HepG2 (cell line): ENCODE measurements around the gene CMPK1. TPM values are rescaled to one million over a fixed set of nuclear protein-coding genes. Genes with fewer than 3 reads are reported as not detected.
A peak's percentile ranks its signal among the peaks of the same experiment; 100 is the strongest.

Source experiments
- ATAC-seq: fragments of 200-7000 bp; cut with Tn5 transposase; 3 replicates; pipeline ENCODE4 v1.9.1; 2020; ENCODE audit warnings: mild to moderate bottlenecking, moderate library complexity
- BruUV-seq: library from RNA; stranded (reverse); fragments of 400-500 nt; replicated peaks from 2 replicates; lab custom pipeline; 2021; lab: Mats Ljungman, UMichigan
- CTCF ChIA-PET: fragments of 300-600 bp; formaldehyde crosslinking; extraction: SDS; loops from one replicate; lab custom pipeline; 2021; ENCODE audit warnings: low total read pairs, inconsistent platforms, low intra/inter-chr PET ratio; lab: Yijun Ruan, JAX
- POLR2A ChIA-PET: fragments of 350-600 bp; sonication (Branson Sonifier 250); formaldehyde crosslinking; loops from one replicate; lab custom pipeline; 2020; ENCODE audit warnings: antibody characterized with exemption, inconsistent platforms; lab: Yijun Ruan, JAX
- DNase-seq: peaks from one replicate; pipeline ENCODE4 v3.0.0-alpha.2; 2015; ENCODE audit warnings: low spot score
- FAIRE-seq: peaks from 3 replicates; lab custom pipeline; 2011; peaks lifted over from hg19 to GRCh38; lab: Jason Lieb, UNC
- H2AFZ ChIP-seq: one replicate; pipeline ENCODE4 v1.6.1; 2011; ENCODE audit warnings: low read length, inconsistent platforms
- H3K27ac ChIP-seq: fragments of 300-600 bp; 3 replicates; pipeline ENCODE4 v1.8.0; 2011; ENCODE audit warnings: mixed run types, mild to moderate bottlenecking, mixed read lengths, low read length, inconsistent platforms; ENCODE audit not compliant: insufficient read depth; ENCODE audit errors: extremely low read length
- H3K27me3 ChIP-seq, 2 experiments: fragments of 200-600 bp in 1 of 2; 2 replicates in 1 of 2; 3 replicates in 1 of 2; pipeline versions ENCODE4 v1.6.0 to v1.8.0; 2011; ENCODE audit warnings: low read length in 2 of 2, mild to moderate bottlenecking in 2 of 2, moderate library complexity in 2 of 2, inconsistent platforms in 1 of 2; ENCODE audit not compliant: insufficient read depth in 2 of 2, control insufficient read depth in 1 of 2
- H3K36me3 ChIP-seq, 2 experiments: fragments of 200-600 bp in 1 of 2; replicated peaks in 1 of 2; 2 replicates in 1 of 2; 3 replicates in 1 of 2; pipeline versions ENCODE4 v1.5.1 to v1.8.0; 2011; ENCODE audit warnings: low read length in 2 of 2, inconsistent platforms in 1 of 2; ENCODE audit not compliant: insufficient read depth in 2 of 2, control insufficient read depth in 1 of 2
- H3K4me1 ChIP-seq: 2 replicates; pipeline ENCODE4 v1.5.1; 2012; ENCODE audit warnings: low read length, inconsistent platforms; ENCODE audit not compliant: insufficient read depth
- H3K4me2 ChIP-seq: 2 replicates; pipeline ENCODE4 v1.6.0; 2011; ENCODE audit warnings: low read depth, low read length, inconsistent platforms
- H3K4me3 ChIP-seq, 3 experiments: fragments of 200-600 bp in 1 of 3; sonication (generic), shearing (Covaris generic) in 1 of 3; replicated peaks in 1 of 3; 2 replicates each; pipeline ENCODE4 v1.5.1; 2011 to 2016; ENCODE audit warnings: low read length in 3 of 3, inconsistent platforms in 2 of 3, low read depth in 2 of 3, mild to moderate bottlenecking in 2 of 3, control low read depth in 1 of 3, mixed read lengths in 1 of 3; ENCODE audit not compliant: insufficient read depth in 1 of 3
- H3K79me2 ChIP-seq: one replicate; pipeline ENCODE4 v1.6.1; 2011; ENCODE audit warnings: low read length, inconsistent platforms; ENCODE audit not compliant: insufficient read depth
- H3K9ac ChIP-seq: 2 replicates; pipeline ENCODE4 v1.6.0; 2011; ENCODE audit warnings: mild to moderate bottlenecking, low read depth, low read length, inconsistent platforms; ENCODE audit not compliant: insufficient read depth
- H3K9me3 ChIP-seq: 2 replicates; pipeline ENCODE4 v1.5.1; 2012; ENCODE audit warnings: mild to moderate bottlenecking, low read length
- H4K20me1 ChIP-seq: 2 replicates; pipeline ENCODE4 v1.6.0; 2011; ENCODE audit warnings: inconsistent platforms, mild to moderate bottlenecking, low read length, moderate library complexity; ENCODE audit not compliant: insufficient read depth
- BRF2 ChIP-seq: sonication (generic); formaldehyde crosslinking; IDR thresholded peaks from 2 replicates; pipeline ENCODE4 v1.8.1; 2022; ENCODE audit warnings: mild to moderate bottlenecking, missing genetic modification reagents
- GPBP1L1 ChIP-seq: sonication (generic); formaldehyde crosslinking; IDR thresholded peaks from 2 replicates; pipeline ENCODE4 v1.5.0; 2020; ENCODE audit warnings: mild to moderate bottlenecking, missing genetic modification reagents
- HDAC6 ChIP-seq: fragments of 200-600 bp; sonication (generic); IDR thresholded peaks from 2 replicates; pipeline ENCODE4 v1.7.0; 2017; ENCODE audit warnings: mild to moderate bottlenecking, antibody characterized with exemption, low read length, low read depth
- SYNCRIP ChIP-seq: fragments of 200-400 bp; formaldehyde crosslinking; IDR thresholded peaks from 2 replicates; pipeline ENCODE4 v1.6.1; 2018; ENCODE audit warnings: mild to moderate bottlenecking, low read depth, low read length; ENCODE audit not compliant: insufficient read depth
- ZKSCAN1 ChIP-seq: fragments of 150-350 bp; IDR thresholded peaks from 2 replicates; pipeline ENCODE4 v1.6.1; 2014; ENCODE audit warnings: low read length
- ZNF143 ChIP-seq: sonication (generic); formaldehyde crosslinking; IDR thresholded peaks from 2 replicates; pipeline ENCODE4 v1.4.0; 2020; ENCODE audit warnings: missing genetic modification reagents
- ZNF883 ChIP-seq: sonication (generic); formaldehyde crosslinking; IDR thresholded peaks from 2 replicates; pipeline ENCODE4 v1.5.1; 2020; ENCODE audit warnings: mild to moderate bottlenecking, missing genetic modification reagents; ENCODE audit errors: not compliant biosample characterization
- WGBS: methylation state at CpG from one replicate; pipeline ENCODE4 v1.1.6; 2017; ENCODE audit warnings: low lambda C conversion rate; 5-methylcytosine and 5-hydroxymethylcytosine counted together
- in situ Hi-C: cut with HindIII; loops from 2 replicates; pipeline ENCODE4 v1.10.0; 2017; ENCODE audit warnings: low pct_unique_long_range_greater_than_20kb; ENCODE audit not compliant: extremely low pct_ligation_motif_present
- intact Hi-C: fragments of 100-400 bp; cut with micrococcal nuclease; formaldehyde crosslinking; loops from one replicate; pipeline ENCODE4 v1.10.0; 2022; ENCODE audit not compliant: unreplicated experiment
- polyA plus RNA-seq, 8 experiments: library from polyadenylated mRNA; depleted of rRNA in 3 of 8; stranded (reverse) in 7 of 8; unstranded in 1 of 8; fragments of >200 nt; fragmentation: Illumina TruSeq in 4 of 8; extraction: Trizol in 4 of 8; gene quantifications; 2 replicates each; pipeline versions ENCODE4 v1.2.1 to v1.2.3, GENCODE V29; 2011 to 2016; ENCODE audit warnings: low read depth in 4 of 8, missing spikeins in 1 of 8, mixed read lengths in 1 of 8; ENCODE audit not compliant: insufficient read depth in 1 of 8
- total RNA-seq, 5 experiments: library from RNA; depleted of rRNA; stranded (reverse); fragments of >200 nt; fragmentation: Illumina TruSeq; extraction: Trizol; gene quantifications; 2 replicates each; pipeline ENCODE4 v1.2.3, GENCODE V29; 2016; ENCODE audit warnings: low read depth in 1 of 5

Gene CMPK1
- total and polyA plus RNA-seq, 2 of the 13 experiments (the other 11 are each of a cell fraction or from before 2014, with no cell fraction given): 38.3 to 92.0 TPM

- Histone ChIP-seq H3K27me3 (no peaks in the 10 kb centered on the region), H3K9ac (no peak overlapping the region), H3K79me2 (no peaks in the 10 kb centered on the region), H3K27ac (no peak overlapping the region), H3K36me3 (no peaks in the 10 kb centered on the region), H2AFZ (no peak overlapping the region)
- POLR2A ChIA-PET: interaction anchor here (1.1 kb wide), 1 partner anchor 50 kb away, joined by 3 read pairs; the partner anchor contains the start of gene CMPK1
- ATAC-seq: no peak
- TF ChIP-seq ZKSCAN1: peak; percentile 69; the same call in 1 of the 2 replicates
- no peak for TF ChIP-seq BRF2 (CRISPR knock-in tag)
- no peak for TF ChIP-seq HDAC6
- TF ChIP-seq ZNF143: no peak
- TF ChIP-seq SYNCRIP: no peak
- no peak for TF ChIP-seq GPBP1L1 (CRISPR knock-in tag)
- TF ChIP-seq ZNF883 (CRISPR knock-in tag): no peak
- TF ChIP-seq, all 625 proteins: peak for 1
- H3K4me3 ChIP-seq: no peak overlapping the region
- H4K20me1 ChIP-seq: no peaks in the 10 kb centered on the region
- FAIRE-seq (no peak), DNase-seq (no peak)
- H3K4me2 ChIP-seq: no peak overlapping the region
- in situ Hi-C loops: no loop called here
- 98% methylated on average over 3 of the region's 3 CpGs for WGBS
- H3K9me3 ChIP-seq: no peaks in the 10 kb centered on the region
- BruUV-seq: no TSS peak
- CTCF ChIA-PET: no interaction called here
- intact Hi-C loops: no loop called here
- peaks cover 70% of the 10 kb centered on the region for H3K4me1 ChIP-seq
Observed at GRCh38 chr1:47384083-47384482, 50.5 kb downstream of the CMPK1 start.
